H1 (cell line): Measurements from ENCODE around the gene CCDC86. TPM values are rescaled to one million over a fixed set of nuclear protein-coding genes. Genes with fewer than 3 reads are reported as not detected.

Experiments used
- CTCF ChIA-PET: fragments of 300-600 bp; sonication (Branson Sonifier 250); formaldehyde crosslinking; loops from one replicate; lab custom pipeline; 2021; ENCODE audit not compliant: partially characterized antibody; lab: Charles Lee
- POLR2A ChIA-PET: fragments of 300-600 bp; sonication (Branson Sonifier 250); formaldehyde crosslinking; loops from one replicate; lab custom pipeline; 2021; ENCODE audit warnings: inconsistent platforms; ENCODE audit not compliant: partially characterized antibody; lab: Charles Lee
- DNase-seq, 2 experiments: peaks; one replicate each; pipeline versions ENCODE4 v3.0.0 to v3.0.0-alpha.2; 2010 to 2022; ENCODE audit warnings: low spot score in 2 of 2, low read depth in 1 of 2, mixed read lengths in 1 of 2
- FAIRE-seq: peaks from 2 replicates; lab custom pipeline; 2011; peaks lifted over from hg19 to GRCh38; lab: Jason Lieb, UNC
- H2AFZ ChIP-seq: 2 replicates; pipeline ENCODE4 v1.8.1; 2012; ENCODE audit warnings: low read length, inconsistent platforms
- H2AK5ac ChIP-seq: 2 replicates; pipeline ENCODE4 v1.6.1; 2013; ENCODE audit warnings: low read depth, low read length
- H2BK120ac ChIP-seq: replicated peaks from 2 replicates; pipeline ENCODE3; 2013; ENCODE audit warnings: low read depth, low read length, inconsistent platforms
- H2BK12ac ChIP-seq: 2 replicates; pipeline ENCODE4 v1.6.1; 2013; ENCODE audit warnings: low read depth, low read length
- H2BK15ac ChIP-seq: 2 replicates; pipeline ENCODE4 v1.6.1; 2013; ENCODE audit warnings: low read length
- H2BK20ac ChIP-seq: 2 replicates; pipeline ENCODE4 v1.6.1; 2013; ENCODE audit warnings: low read length
- H2BK5ac ChIP-seq: 2 replicates; pipeline ENCODE4 v1.6.1; 2013; ENCODE audit warnings: low read depth, low read length
- H3K14ac ChIP-seq: 2 replicates; pipeline ENCODE4 v1.6.1; 2013; ENCODE audit warnings: inconsistent platforms; ENCODE audit not compliant: insufficient read length
- H3K18ac ChIP-seq: 2 replicates; pipeline ENCODE4 v1.6.1; 2013; ENCODE audit warnings: low read length; ENCODE audit errors: extremely low read depth
- H3K23ac ChIP-seq: 2 replicates; pipeline ENCODE4 v1.6.1; 2013; ENCODE audit warnings: inconsistent platforms; ENCODE audit not compliant: insufficient read length
- H3K23me2 ChIP-seq: 2 replicates; pipeline ENCODE4 v1.6.1; 2013; ENCODE audit warnings: low read depth, low read length
- H3K27ac ChIP-seq: 2 replicates; pipeline ENCODE4 v1.6.1; 2011; ENCODE audit warnings: low read depth, low read length, inconsistent platforms
- H3K27me3 ChIP-seq, 4 experiments: replicated peaks in 1 of 4; 1 replicate in 1 of 4; 2 replicates in 3 of 4; pipeline versions ENCODE4 v1.6.1 to v1.8.1; 2011 to 2013; ENCODE audit warnings: low read length in 3 of 4, mild to moderate bottlenecking in 3 of 4, inconsistent platforms in 2 of 4, mixed read lengths in 2 of 4, moderate library complexity in 1 of 4; ENCODE audit not compliant: control insufficient read depth in 3 of 4, insufficient read depth in 3 of 4; ENCODE audit errors: extremely low read depth in 1 of 4
- H3K36me3 ChIP-seq, 4 experiments: 2 replicates each; pipeline versions ENCODE4 v1.6.1 to v1.8.1; 2011 to 2013; ENCODE audit warnings: mild to moderate bottlenecking in 4 of 4, low read length in 3 of 4, moderate library complexity in 2 of 4, control low read depth in 1 of 4, inconsistent platforms in 1 of 4; ENCODE audit not compliant: insufficient read depth in 4 of 4, control insufficient read depth in 2 of 4
- H3K4ac ChIP-seq: replicated peaks from 2 replicates; pipeline ENCODE3; 2013; ENCODE audit warnings: low read length, low read depth, mixed read lengths, inconsistent platforms; ENCODE audit not compliant: insufficient read length
- H3K4me1 ChIP-seq, 4 experiments: replicated peaks in 1 of 4; 1 replicate in 1 of 4; 2 replicates in 3 of 4; pipeline versions ENCODE4 v1.6.1 to v1.8.1; 2011 to 2013; ENCODE audit warnings: low read length in 3 of 4, inconsistent platforms in 2 of 4, mixed read lengths in 1 of 4; ENCODE audit not compliant: insufficient read depth in 4 of 4, control insufficient read depth in 3 of 4
- H3K4me2 ChIP-seq, 2 experiments: 2 replicates each; pipeline versions ENCODE4 v1.6.1 to v1.8.1; 2011 to 2013; ENCODE audit warnings: low read depth in 2 of 2, low read length in 2 of 2, control low read depth in 1 of 2, inconsistent platforms in 1 of 2, mild to moderate bottlenecking in 1 of 2; ENCODE audit not compliant: insufficient read depth in 1 of 2
- H3K4me3 ChIP-seq, 4 experiments: fragments of 200-600, 300-600 bp in 1 of 4; sonication (generic), shearing (Covaris generic), sonication (Bioruptor Twin) in 1 of 4; 2 replicates each; pipeline versions ENCODE4 v1.5.1 to v1.8.1; 2011 to 2016; ENCODE audit warnings: low read length in 4 of 4, low read depth in 3 of 4, control low read depth in 2 of 4, inconsistent platforms in 2 of 4, mild to moderate bottlenecking in 2 of 4, mixed read lengths in 1 of 4, moderate library complexity in 1 of 4; ENCODE audit not compliant: insufficient read depth in 2 of 4; ENCODE audit errors: extremely low read depth in 1 of 4
- H3K56ac ChIP-seq: replicated peaks from 2 replicates; pipeline ENCODE3; 2013; ENCODE audit warnings: low read depth, mild to moderate bottlenecking, mixed read lengths, low read length, inconsistent platforms; ENCODE audit not compliant: insufficient read length
- H3K79me1 ChIP-seq: 2 replicates; pipeline ENCODE4 v1.6.1; 2013; ENCODE audit warnings: low read depth, low read length, control low read depth
- H3K79me2 ChIP-seq, 2 experiments: 2 replicates each; pipeline versions ENCODE4 v1.6.1 to v1.8.1; 2012 to 2013; ENCODE audit warnings: low read length in 2 of 2, mild to moderate bottlenecking in 2 of 2, inconsistent platforms in 1 of 2; ENCODE audit not compliant: insufficient read depth in 2 of 2, control insufficient read depth in 1 of 2
- H3K9ac ChIP-seq, 4 experiments: replicated peaks in 1 of 4; 1 replicate in 1 of 4; 2 replicates in 3 of 4; pipeline versions ENCODE4 v1.6.1 to v1.8.1; 2011 to 2013; ENCODE audit warnings: low read depth in 3 of 4, low read length in 3 of 4, control low read depth in 2 of 4, mild to moderate bottlenecking in 2 of 4, moderate library complexity in 2 of 4, inconsistent platforms in 1 of 4; ENCODE audit errors: extremely low read depth in 1 of 4
- H3K9me3 ChIP-seq, 2 experiments: 2 replicates each; pipeline versions ENCODE4 v1.6.1 to v1.8.1; 2012 to 2013; ENCODE audit warnings: mild to moderate bottlenecking in 2 of 2, moderate library complexity in 2 of 2, control low read depth in 1 of 2, inconsistent platforms in 1 of 2, low read depth in 1 of 2, low read length in 1 of 2, mixed read lengths in 1 of 2; ENCODE audit not compliant: insufficient read depth in 2 of 2
- H4K20me1 ChIP-seq, 2 experiments: replicated peaks in 1 of 2; 2 replicates each; pipeline versions ENCODE3 to v1.8.1; 2011 to 2013; ENCODE audit warnings: inconsistent platforms in 2 of 2, low read length in 2 of 2, mild to moderate bottlenecking in 1 of 2; ENCODE audit not compliant: insufficient read depth in 2 of 2, control insufficient read depth in 1 of 2
- H4K5ac ChIP-seq: 2 replicates; pipeline ENCODE4 v1.6.1; 2013; ENCODE audit warnings: low read length, low read depth, mixed read lengths, inconsistent platforms; ENCODE audit not compliant: insufficient read length
- H4K8ac ChIP-seq: 2 replicates; pipeline ENCODE4 v1.8.0; 2013; ENCODE audit warnings: mild to moderate bottlenecking, moderate library complexity, low read length, inconsistent platforms; ENCODE audit not compliant: insufficient read depth; ENCODE audit errors: extremely low read depth
- H4K91ac ChIP-seq: replicated peaks from 2 replicates; pipeline ENCODE3; 2013; ENCODE audit warnings: low read length, mixed read lengths, inconsistent platforms; ENCODE audit not compliant: insufficient read length
- BCL11A ChIP-seq, 2 experiments: IDR thresholded peaks; one replicate each; pipeline ENCODE4 v1.6.1; 2011; ENCODE audit warnings: low read depth in 2 of 2, low read length in 2 of 2, mild to moderate bottlenecking in 2 of 2
- BRCA1 ChIP-seq: IDR thresholded peaks from 2 replicates; pipeline ENCODE4 v1.6.1; 2012; ENCODE audit warnings: low read depth, low read length, improper control_type of control experiment
- CBX5 ChIP-seq: fragments of 300-800, 300-1000 bp; sonication (generic); IDR thresholded peaks from 2 replicates; pipeline ENCODE4 v1.7.1; 2016; ENCODE audit warnings: antibody characterized with exemption, low read length, low read depth
- EZH2 ChIP-seq: fragments of 200-600 bp; sonication (generic); IDR thresholded peaks from 2 replicates; pipeline ENCODE4 v1.7.1; 2012; ENCODE audit warnings: low read depth, mild to moderate bottlenecking, moderate library complexity, low read length, inconsistent platforms; ENCODE audit not compliant: severe bottlenecking
- MAX ChIP-seq: IDR thresholded peaks from 2 replicates; pipeline ENCODE4 v1.6.1; 2012; ENCODE audit warnings: inconsistent platforms
- RXRA ChIP-seq: IDR thresholded peaks from 2 replicates; pipeline ENCODE4 v1.6.1; 2011; ENCODE audit warnings: low read depth, mild to moderate bottlenecking, low read length, moderate library complexity; ENCODE audit not compliant: insufficient read depth
- SAP30 ChIP-seq: fragments of 300-600 bp; sonication (generic); IDR thresholded peaks from 2 replicates; pipeline ENCODE4 v1.7.1; 2012; ENCODE audit warnings: low read length, moderate library complexity, mild to moderate bottlenecking, inconsistent platforms; ENCODE audit not compliant: insufficient read depth, insufficient replicate concordance
- SIX5 ChIP-seq: IDR thresholded peaks from 2 replicates; pipeline ENCODE4 v1.6.1; 2011; ENCODE audit warnings: mild to moderate bottlenecking, low read depth, low read length
- SP2 ChIP-seq: IDR thresholded peaks from 2 replicates; pipeline ENCODE4 v1.6.1; 2012; ENCODE audit warnings: mild to moderate bottlenecking, low read length, inconsistent platforms
- SRF ChIP-seq: IDR thresholded peaks from 2 replicates; pipeline ENCODE4 v1.6.1; 2011; ENCODE audit warnings: mild to moderate bottlenecking, low read depth, low read length, moderate library complexity
- USF2 ChIP-seq: IDR thresholded peaks from 2 replicates; pipeline ENCODE4 v1.6.1; 2011; ENCODE audit warnings: low read length, improper control_type of control experiment
- WGBS, 2 experiments: shearing (Covaris generic) in 1 of 2; methylation state at CpG; one replicate each; pipeline versions ENCODE4 v1.1.6 to v1.1.7; 2013 to 2015; ENCODE audit warnings: low lambda C conversion rate in 2 of 2, mixed read lengths in 2 of 2, inconsistent platforms in 1 of 2, low coverage in 1 of 2, missing lambda C conversion rate in 1 of 2; ENCODE audit not compliant: insufficient replicate concordance in 2 of 2, insufficient coverage in 1 of 2, insufficient read length in 1 of 2; ENCODE audit errors: extremely low coverage in 1 of 2, missing lambda C conversion rate in 1 of 2; 5-methylcytosine and 5-hydroxymethylcytosine counted together
- polyA plus RNA-seq, 7 experiments: library from polyadenylated mRNA; depleted of rRNA in 3 of 7; stranded (reverse) in 5 of 7; unstranded in 2 of 7; fragments of >200 nt in 5 of 7; fragments of 200-250 nt in 2 of 7; gene quantifications; 1 replicate in 5 of 7; 2 replicates in 1 of 7; 4 replicates in 1 of 7; pipeline versions ENCODE4 v1.2.1 to v1.2.3, GENCODE V29; 2011 to 2013; ENCODE audit warnings: missing spikeins in 2 of 7, mixed read lengths in 2 of 7
- total RNA-seq: library from RNA; stranded (reverse); fragmentation: NEBNext Ultra II Directional; extraction: Animal tissue kit (Norgen Biotek cat#: 25700); gene quantifications from 2 replicates; pipeline ENCODE4 v1.2.1, GENCODE V29; 2021

CCDC86 gene
- total and polyA plus RNA-seq, 2 of the 8 experiments (the other 6 are each of a cell fraction or from before 2014, with no cell fraction given): 37.7 to 76.4 TPM

- CTCF ChIA-PET: interaction anchor here (1.2 to 3.9 kb wide), 3 partner anchors 8 to 49 kb away, joined by 3 to 22 read pairs (median 3); no protein-coding TSS in a partner anchor
- no peak for TF ChIP-seq SP2
- no peak for TF ChIP-seq SIX5
- no peak for TF ChIP-seq BCL11A (IDR thresholded peaks at IDR 0.05; ENCODE audit: low read depth in 2 of 2, low read length in 2 of 2)
- TF ChIP-seq RXRA: no peak
- TF ChIP-seq EZH2: no peak
- TF ChIP-seq USF2: no peak
- no peak for TF ChIP-seq SAP30
- TF ChIP-seq BRCA1: no peak
- no peak for TF ChIP-seq SRF
- TF ChIP-seq CBX5: no peak
- no peak for TF ChIP-seq MAX
Measured at GRCh38 chr11:60880643-60881282, 38.9 kb downstream of the CCDC86 start.

More at GRCh38 chr11:60880643-60881282, 38.9 kb downstream of the CCDC86 start:
- H3K14ac ChIP-seq: no peak overlapping the region
- 89% methylated on average over 8 of the region's 8 CpGs; no CpG with 5 or more reads in 1 of the 2 experiments for WGBS, 2 experiments
- peaks cover 0 to 5% (median 0%) of the 10 kb centered on the region in 4 experiments; a peak in 2 of 8 replicates for H3K36me3 ChIP-seq
- DNase-seq (no peak), FAIRE-seq (no peak)
- H2BK5ac ChIP-seq: no peak overlapping the region
- no peaks in the 10 kb centered on the region for H3K79me1 ChIP-seq
- H2BK120ac ChIP-seq: no peak overlapping the region
- H2BK20ac ChIP-seq: no peak overlapping the region
- no peaks in the 10 kb centered on the region for H3K9me3 ChIP-seq
- H3K4me2 ChIP-seq: no peak overlapping the region
- H3K18ac ChIP-seq: no peak overlapping the region
- no peak overlapping the region for H3K56ac ChIP-seq
- no peaks in the 10 kb centered on the region for H3K4me1 ChIP-seq
- no peak overlapping the region for H2AFZ ChIP-seq
- no peak overlapping the region for H3K27ac ChIP-seq
- no peak overlapping the region for H4K8ac ChIP-seq
- no peaks in the 10 kb centered on the region for H3K23me2 ChIP-seq
- no peak overlapping the region for H2AK5ac ChIP-seq
- POLR2A ChIA-PET: interaction anchor here (0.9 to 1.5 kb wide), 4 partner anchors 8 to 13 kb away, joined by 3 to 4 read pairs (median 3); partner anchors contain the start of gene ZP1
- H3K79me2 ChIP-seq: no peaks in the 10 kb centered on the region
- no peaks in the 10 kb centered on the region for H4K20me1 ChIP-seq
- H3K4ac ChIP-seq: no peak overlapping the region
- no peak overlapping the region for H3K23ac ChIP-seq
- H3K9ac ChIP-seq: no peak overlapping the region
- no peak overlapping the region for H4K5ac ChIP-seq
- H4K91ac ChIP-seq: no peak overlapping the region
- no peak overlapping the region for H2BK12ac ChIP-seq
- H3K4me3 ChIP-seq: no peak overlapping the region
- H3K27me3 ChIP-seq: no peaks in the 10 kb centered on the region
- no peak overlapping the region for H2BK15ac ChIP-seq
